Testis (tissue), 3 donors: ENCODE data around the gene CFLAR. TPM values are rescaled to one million over a fixed set of nuclear protein-coding genes. Genes with fewer than 3 reads are reported as not detected.
A peak's percentile ranks its signal among the peaks of the same experiment; 100 is the strongest.

ENCODE experiments used
- DNase-seq: peaks from one replicate; pipeline ENCODE4 v3.0.0-alpha.2; 2019
- H3K27ac ChIP-seq, 2 donors: fragments of 200-600 bp; sonication (generic); one replicate each; pipeline ENCODE4 v1.5.1; 2019
- H3K27me3 ChIP-seq: fragments of 200-600 bp; sonication (generic); one replicate; pipeline ENCODE4 v1.5.1; 2019
- H3K36me3 ChIP-seq: fragments of 200-600 bp; sonication (generic); one replicate; pipeline ENCODE4 v1.5.1; 2017; ENCODE audit warnings: low read depth; ENCODE audit errors: missing control alignments
- H3K4me1 ChIP-seq: fragments of 200-600 bp; sonication (generic); one replicate; pipeline ENCODE4 v1.5.1; 2019
- H3K4me3 ChIP-seq, 2 donors: fragments of 200-600 bp; sonication (generic); one replicate each; pipeline ENCODE4 v1.5.1; 2017 to 2019
- H3K9me3 ChIP-seq: fragments of 200-600 bp; sonication (generic); one replicate; pipeline ENCODE4 v1.5.1; 2017
- POLR2A ChIP-seq: fragments of 450-650 bp; IDR thresholded peaks from one replicate; pipeline ENCODE4 v1.6.1; 2017; ENCODE audit warnings: antibody characterized with exemption, mild to moderate bottlenecking, moderate library complexity
- WGBS, 2 donors: methylation state at CpG; one replicate each; pipeline ENCODE4 v1.1.5; 2018; 5-methylcytosine and 5-hydroxymethylcytosine counted together
- intact Hi-C: fragments of 100-400 bp; cut with DNase I; formaldehyde crosslinking; loops from one replicate; pipeline ENCODE4 v1.15.1; 2023; ENCODE audit warnings: low total_unique reads
- polyA plus RNA-seq: library from polyadenylated mRNA; stranded (reverse); fragments of 350-450 nt; fragmentation: Illumina TruSeq; extraction: RNeasy Lipid Tissue Mini Kit (QIAGEN cat#74804); gene quantifications from one replicate; pipeline ENCODE4 v1.2.3, GENCODE V29; 2014; ENCODE audit warnings: low read depth, low replicate concordance; ENCODE audit not compliant: insufficient read depth
- total RNA-seq, 2 donors: library from RNA; depleted of rRNA; stranded (reverse); fragments of >200 nt; gene quantifications; one replicate each; pipeline ENCODE4 v1.2.3, GENCODE V29; 2016
- TF ChIP-seq, protein P1 (sequence below), 3 experiments: fragments of 450-650 bp in 2 of 3; fragments of 200-600 bp in 1 of 3; sonication (generic) in 1 of 3; IDR thresholded peaks; one replicate each; pipeline ENCODE4 v1.5.1; 2016 to 2019; ENCODE audit warnings: antibody characterized with exemption in 3 of 3, mild to moderate bottlenecking in 2 of 3, moderate library complexity in 1 of 3

The CFLAR gene
- total and polyA plus RNA-seq, 3 donors from 2014 or later: 51.1 to 137 (median 117) TPM

DNA sequence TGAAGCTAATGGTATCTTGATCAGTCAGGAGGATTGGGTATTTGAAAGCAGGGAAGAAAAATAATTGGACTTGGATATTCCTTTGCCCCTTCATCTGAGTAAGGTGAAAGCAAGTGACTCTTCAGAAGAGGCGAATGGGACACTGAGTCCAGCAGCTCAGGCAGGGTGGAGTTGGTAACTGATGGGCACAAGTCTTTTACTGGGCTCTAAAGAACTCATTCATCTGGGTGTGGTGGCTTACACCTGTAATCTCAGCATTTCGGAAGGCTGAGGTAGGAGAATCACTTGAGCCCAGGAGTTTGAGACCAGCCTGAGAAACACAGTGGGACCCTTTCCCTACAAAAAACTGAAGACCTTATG is 11.2 kb downstream of the CFLAR start:
- Histone ChIP-seq H3K9me3 (no peaks in the 10 kb centered on the region), H3K27me3 (no peaks in the 10 kb centered on the region), H3K36me3 (no peaks in the 10 kb centered on the region), H3K27ac (peak overlapping the region; percentile 61 to 100), H3K4me3 (no peak overlapping the region), H3K4me1 (peaks cover 92% of the 10 kb centered on the region)
- DNase-seq: no peak
- TF ChIP-seq POLR2A: no peak
- TF ChIP-seq, protein P1, sequence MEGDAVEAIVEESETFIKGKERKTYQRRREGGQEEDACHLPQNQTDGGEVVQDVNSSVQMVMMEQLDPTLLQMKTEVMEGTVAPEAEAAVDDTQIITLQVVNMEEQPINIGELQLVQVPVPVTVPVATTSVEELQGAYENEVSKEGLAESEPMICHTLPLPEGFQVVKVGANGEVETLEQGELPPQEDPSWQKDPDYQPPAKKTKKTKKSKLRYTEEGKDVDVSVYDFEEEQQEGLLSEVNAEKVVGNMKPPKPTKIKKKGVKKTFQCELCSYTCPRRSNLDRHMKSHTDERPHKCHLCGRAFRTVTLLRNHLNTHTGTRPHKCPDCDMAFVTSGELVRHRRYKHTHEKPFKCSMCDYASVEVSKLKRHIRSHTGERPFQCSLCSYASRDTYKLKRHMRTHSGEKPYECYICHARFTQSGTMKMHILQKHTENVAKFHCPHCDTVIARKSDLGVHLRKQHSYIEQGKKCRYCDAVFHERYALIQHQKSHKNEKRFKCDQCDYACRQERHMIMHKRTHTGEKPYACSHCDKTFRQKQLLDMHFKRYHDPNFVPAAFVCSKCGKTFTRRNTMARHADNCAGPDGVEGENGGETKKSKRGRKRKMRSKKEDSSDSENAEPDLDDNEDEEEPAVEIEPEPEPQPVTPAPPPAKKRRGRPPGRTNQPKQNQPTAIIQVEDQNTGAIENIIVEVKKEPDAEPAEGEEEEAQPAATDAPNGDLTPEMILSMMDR (IDR thresholded peaks at IDR 0.05): no peak
- intact Hi-C loops: no loop called here
- WGBS, 2 donors: 53 to 54% methylated on average over 2 of the region's 2 CpGs

DNA sequence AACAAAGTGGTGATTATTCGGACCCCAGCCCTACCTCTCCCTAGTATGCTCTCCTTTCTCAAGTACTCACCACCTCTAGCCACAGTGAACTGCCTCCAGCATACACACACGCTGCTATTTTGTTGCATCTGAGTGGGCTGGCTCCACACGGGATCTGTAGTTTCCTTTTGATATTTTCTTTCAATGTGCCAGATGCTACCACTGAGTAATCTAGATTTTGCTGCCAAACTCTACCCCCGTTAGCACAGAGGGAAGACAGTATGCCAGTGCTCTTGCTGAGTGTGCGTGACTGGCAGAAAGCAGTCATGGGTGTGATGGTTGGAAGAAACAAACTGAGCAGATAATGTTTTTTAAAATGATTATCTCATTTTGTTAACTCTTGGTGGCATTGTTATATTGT is 11.6 kb downstream of the CFLAR start:
- Histone ChIP-seq H3K27me3 (no peaks in the 10 kb centered on the region), H3K36me3 (no peaks in the 10 kb centered on the region), H3K4me3 (no peak overlapping the region), H3K4me1 (peaks cover 89% of the 10 kb centered on the region), H3K9me3 (no peaks in the 10 kb centered on the region), H3K27ac (peak overlapping the region; percentile 61 to 100)
- no peak for TF ChIP-seq POLR2A
- TF ChIP-seq, protein P1 (IDR thresholded peaks at IDR 0.05): no peak
- WGBS, 2 donors: 28% methylated on average over 5 of the region's 5 CpGs
- intact Hi-C loops: no loop called here
- DNase-seq: peak; percentile 86

DNA sequence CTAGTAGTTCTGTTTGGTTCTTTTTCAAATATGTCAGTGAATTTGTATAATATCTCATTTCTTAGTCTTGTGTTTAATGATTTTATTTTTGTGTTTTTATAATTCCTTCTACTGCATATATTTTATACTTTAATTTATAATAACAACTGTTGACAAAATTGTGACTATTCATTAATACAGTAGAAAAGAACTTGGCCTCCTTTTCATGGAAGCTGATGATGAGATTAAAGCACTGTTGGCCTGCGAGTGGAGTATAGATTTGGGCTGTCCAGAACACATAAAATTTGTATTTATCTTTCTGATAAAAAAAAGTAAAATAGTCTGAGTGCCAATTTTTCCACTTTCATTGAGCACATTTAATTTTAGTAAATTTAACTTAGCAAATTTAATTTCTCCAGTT is 12.1 kb downstream of the CFLAR start:
- no peak overlapping the region for H3K4me3 ChIP-seq
- H3K4me1 ChIP-seq: peaks cover 85% of the 10 kb centered on the region
- H3K27ac ChIP-seq: peak overlapping the region; percentile 61 to 100
- no peak for DNase-seq
- no peaks in the 10 kb centered on the region for H3K9me3 ChIP-seq
- 47 to 51% methylated on average over 1 of the region's 1 CpG for WGBS, 2 donors
- intact Hi-C loops: no loop called here
- H3K27me3 ChIP-seq: no peaks in the 10 kb centered on the region
- no peaks in the 10 kb centered on the region for H3K36me3 ChIP-seq
- TF ChIP-seq, protein P1 (IDR thresholded peaks at IDR 0.05): no peak
- no peak for TF ChIP-seq POLR2A

GRCh38 chr2:201128933-201129505 is 13.1 kb downstream of the CFLAR start:
- H3K4me1 ChIP-seq: peaks cover 75% of the 10 kb centered on the region
- DNase-seq: no peak
- no peaks in the 10 kb centered on the region for H3K36me3 ChIP-seq
- H3K27me3 ChIP-seq: no peaks in the 10 kb centered on the region
- H3K27ac ChIP-seq: peak overlapping the region; percentile 61 to 100
- H3K9me3 ChIP-seq: no peaks in the 10 kb centered on the region
- H3K4me3 ChIP-seq: no peak overlapping the region
- no peak for TF ChIP-seq POLR2A
- intact Hi-C loops: no loop called here
- 49 to 53% methylated on average over 4 of the region's 4 CpGs for WGBS, 2 donors

- TF ChIP-seq, protein P1 (IDR thresholded peaks at IDR 0.05): no peak
- TF ChIP-seq POLR2A: no peak
- no peak for DNase-seq
- no peak overlapping the region for H3K4me3 ChIP-seq
- no peaks in the 10 kb centered on the region for H3K9me3 ChIP-seq
- intact Hi-C loops: no loop called here
- no peaks in the 10 kb centered on the region for H3K36me3 ChIP-seq
- peak overlapping the region; percentile 61 to 100 for H3K27ac ChIP-seq
- 73 to 74% methylated on average over 3 of the region's 3 CpGs for WGBS, 2 donors
- peaks cover 59% of the 10 kb centered on the region for H3K4me1 ChIP-seq
- no peaks in the 10 kb centered on the region for H3K27me3 ChIP-seq
These were observed 14.7 kb downstream of the CFLAR start for GRCh38 chr2:201130524-201131186.
